HepG2 (cell line): ENCODE results near the gene FGFR4. TPM values are rescaled to one million over a fixed set of nuclear protein-coding genes. Genes with fewer than 3 reads are reported as not detected.

ENCODE experiments used
- ARNT2 ChIP-seq: sonication (generic); formaldehyde crosslinking; IDR thresholded peaks from 2 replicates; pipeline ENCODE4 v1.8.0; 2022; ENCODE audit warnings: mild to moderate bottlenecking, low read depth, missing genetic modification reagents, moderate library complexity
- BRF2 ChIP-seq: sonication (generic); formaldehyde crosslinking; IDR thresholded peaks from 2 replicates; pipeline ENCODE4 v1.8.1; 2022; ENCODE audit warnings: mild to moderate bottlenecking, missing genetic modification reagents
- CBX2 ChIP-seq, 2 experiments: fragments of 200-600 bp in 1 of 2; sonication (generic); formaldehyde crosslinking in 1 of 2; IDR thresholded peaks; 2 replicates each; pipeline versions ENCODE4 v1.7.0 to v1.8.1; 2018 to 2022; ENCODE audit warnings: low read depth in 2 of 2, low read length in 1 of 2, mild to moderate bottlenecking in 1 of 2, missing genetic modification reagents in 1 of 2
- HINFP ChIP-seq: sonication (generic); formaldehyde crosslinking; IDR thresholded peaks from 2 replicates; pipeline ENCODE4 v1.4.0; 2020; ENCODE audit warnings: low read depth, mild to moderate bottlenecking, missing genetic modification reagents
- KDM4B ChIP-seq: sonication (generic); formaldehyde crosslinking; IDR thresholded peaks from 2 replicates; pipeline ENCODE4 v1.4.0; 2020; ENCODE audit warnings: missing genetic modification reagents
- MXD3 ChIP-seq: IDR thresholded peaks from 2 replicates; pipeline ENCODE4 v1.6.1; 2016; ENCODE audit warnings: mild to moderate bottlenecking, missing biosample characterization, missing genetic modification reagents
- NCOA5 ChIP-seq: sonication (generic); formaldehyde crosslinking; IDR thresholded peaks from 2 replicates; pipeline ENCODE4 v1.4.0; 2020; ENCODE audit warnings: missing genetic modification reagents
- PBX3 ChIP-seq: sonication (generic); formaldehyde crosslinking; IDR thresholded peaks from 2 replicates; pipeline ENCODE4 v1.8.1; 2023; ENCODE audit warnings: missing genetic modification reagents, inconsistent platforms, borderline replicate concordance
- STAT6 ChIP-seq: sonication (generic); formaldehyde crosslinking; IDR thresholded peaks from 2 replicates; pipeline ENCODE4 v1.4.0; 2020; ENCODE audit warnings: missing genetic modification reagents, mild to moderate bottlenecking, borderline replicate concordance
- ZFP1 ChIP-seq: IDR thresholded peaks from 2 replicates; pipeline ENCODE4 v1.6.1; 2016
- ZNF225 ChIP-seq: sonication (generic); formaldehyde crosslinking; IDR thresholded peaks from 2 replicates; pipeline ENCODE4 v1.4.0; 2020; ENCODE audit warnings: mild to moderate bottlenecking, missing genetic modification reagents
- ZNF230 ChIP-seq: sonication (generic); formaldehyde crosslinking; IDR thresholded peaks from 2 replicates; pipeline ENCODE4 v1.4.0; 2020; ENCODE audit warnings: mild to moderate bottlenecking, missing genetic modification reagents
- ZNF296 ChIP-seq: sonication (generic); formaldehyde crosslinking; conservative IDR thresholded peaks from 2 replicates; pipeline ENCODE4 v1.5.0; 2020; ENCODE audit warnings: mild to moderate bottlenecking, missing genetic modification reagents
- ZNF550 ChIP-seq: sonication (generic); formaldehyde crosslinking; IDR thresholded peaks from 2 replicates; pipeline ENCODE4 v1.4.0; 2020; ENCODE audit warnings: mild to moderate bottlenecking, missing genetic modification reagents, borderline replicate concordance
- ZNF609 ChIP-seq: sonication (generic); formaldehyde crosslinking; IDR thresholded peaks from 2 replicates; pipeline ENCODE4 v1.4.0; 2020; ENCODE audit warnings: mild to moderate bottlenecking, missing genetic modification reagents, borderline replicate concordance
- ZNF850 ChIP-seq: sonication (generic); formaldehyde crosslinking; conservative IDR thresholded peaks from 2 replicates; pipeline ENCODE4 v1.9.0; 2021; ENCODE audit warnings: mild to moderate bottlenecking, missing genetic modification reagents
- polyA plus RNA-seq, 8 experiments: library from polyadenylated mRNA; depleted of rRNA in 3 of 8; stranded (reverse) in 7 of 8; unstranded in 1 of 8; fragments of >200 nt; fragmentation: Illumina TruSeq in 4 of 8; extraction: Trizol in 4 of 8; gene quantifications; 2 replicates each; pipeline versions ENCODE4 v1.2.1 to v1.2.3, GENCODE V29; 2011 to 2016; ENCODE audit warnings: low read depth in 4 of 8, missing spikeins in 1 of 8, mixed read lengths in 1 of 8; ENCODE audit not compliant: insufficient read depth in 1 of 8
- total RNA-seq, 5 experiments: library from RNA; depleted of rRNA; stranded (reverse); fragments of >200 nt; fragmentation: Illumina TruSeq; extraction: Trizol; gene quantifications; 2 replicates each; pipeline ENCODE4 v1.2.3, GENCODE V29; 2016; ENCODE audit warnings: low read depth in 1 of 5

FGFR4 gene
- total and polyA plus RNA-seq, 2 of the 13 experiments (the other 11 are each of a cell fraction or from before 2014, with no cell fraction given) = 129 to 219 TPM

- peak; percentile 6; the same call in 1 of the 2 replicates for TF ChIP-seq ZNF609
- TF ChIP-seq HINFP (CRISPR knock-in tag) = 0 out of 2 replicates have a peak, but pooled peaks have one; percentile 13
- no peak for TF ChIP-seq ZNF550
- TF ChIP-seq ZNF296 (CRISPR knock-in tag) = peak; percentile 59; the same call in 1 of the 2 replicates
- TF ChIP-seq ZFP1 (CRISPR knock-in tag) = no peak
- no peak for TF ChIP-seq ARNT2 (CRISPR knock-in tag)
- TF ChIP-seq ZNF225 = peak; percentile 36; the same call in 1 of the 2 replicates
- no peak for TF ChIP-seq PBX3
- TF ChIP-seq STAT6 (CRISPR knock-in tag) = no peak
- no peak for TF ChIP-seq BRF2
- no peak; the same call in 1 of the 2 replicates for TF ChIP-seq MXD3 (CRISPR knock-in tag)
- TF ChIP-seq KDM4B (CRISPR knock-in tag) = peak; percentile 69; the same call in 1 of the 2 replicates
- TF ChIP-seq ZNF850 (CRISPR knock-in tag) = no peak
- no peak for TF ChIP-seq NCOA5 (CRISPR knock-in tag)
- no peak for TF ChIP-seq CBX2 (IDR thresholded peaks at IDR 0.05; ENCODE audit: low read depth, low read length)
- no peak for TF ChIP-seq CBX2 (CRISPR knock-in tag; IDR thresholded peaks at IDR 0.05; ENCODE audit: low read depth)
- TF ChIP-seq ZNF230 (CRISPR knock-in tag) = no peak
Observed at GRCh38 chr5:177087398-177088005, 787 bp downstream of the FGFR4 start (continued).
